ENCODE data around the gene CNOT3.

GRCh38 chr19:54160854-54161253, 23.3 kb downstream of the CNOT3 start:
- no peak for TF ChIP-seq EZH2 (IDR thresholded peaks at IDR 0.05)
- no peak for TF ChIP-seq POLR2AphosphoS5 (IDR thresholded peaks at IDR 0.05; ENCODE audit: borderline replicate concordance, low read depth, low read length)

All from SK-N-MC (cell line).